Stimulated activated CD8-positive, alpha-beta memory T cell treated with anti-CD3 and anti-CD28 coated beads, Interleukin-2, amount 100 ng/mL, for 48 hours (primary cell): ENCODE measurements around the gene GALP.
"Not testable (repeated sequence)": the region's sequence is repeated elsewhere in the genome, so short reads cannot be mapped to it uniquely, and the experiment has no call there.

ENCODE experiments used
- DNase-seq, 2 donors: peaks; one replicate each; pipeline ENCODE4 v3.0.0-alpha.2; 2020; ENCODE audit warnings: low read depth in 2 of 2

Gene GALP

DNA sequence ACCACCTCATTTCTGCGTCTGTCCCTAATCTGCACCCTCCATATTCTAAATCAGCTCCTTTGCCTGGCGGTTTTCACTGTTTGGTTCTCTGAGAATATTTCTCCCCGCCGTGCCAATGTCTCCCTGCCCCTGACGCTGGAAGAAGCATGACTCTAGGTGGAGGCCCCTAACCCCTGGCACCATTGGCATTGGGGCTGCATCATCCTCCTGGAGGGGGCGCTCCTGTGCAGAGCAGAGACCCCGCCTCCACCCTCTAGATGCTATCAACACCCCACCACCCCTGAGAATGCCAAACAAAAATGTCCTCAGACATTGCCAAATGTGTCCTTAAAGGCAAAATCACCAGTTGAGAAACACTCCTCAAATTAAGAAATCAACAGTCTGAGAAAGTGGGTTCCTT lies 15.3 kb downstream of the GALP start:
- DNase-seq, result no peak

DNA sequence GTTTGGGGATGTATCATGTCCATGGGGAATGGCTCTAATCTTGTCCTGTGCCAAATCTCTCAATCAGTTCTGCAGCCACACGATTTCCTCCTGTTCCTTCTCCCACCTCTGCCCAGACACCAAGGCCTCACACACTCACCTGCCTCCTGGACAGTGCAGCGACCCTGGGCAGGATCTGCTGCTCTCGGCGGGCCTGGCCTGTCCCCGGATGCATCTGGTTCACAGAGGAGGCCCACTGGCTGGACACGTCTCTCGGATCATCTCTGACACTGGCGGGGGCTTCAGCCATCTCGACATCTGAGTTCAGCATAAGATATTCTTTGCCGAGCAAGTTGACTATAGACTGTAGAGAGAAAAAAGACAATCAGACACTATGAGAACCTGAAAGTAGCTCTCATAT lies 15.9 kb downstream of the GALP start:
- DNase-seq, result no peak

- no peak for DNase-seq
Measured at GRCh38 chr19:56193981-56194640, 18.3 kb downstream of the GALP start.

- not testable (repeated sequence) for DNase-seq
Measured at GRCh38 chr19:56197646-56198045, 21.8 kb downstream of the GALP start, which contains the start of gene ZSCAN5B. TSS of gene ZSCAN5B (minus strand) at chr19:56197783. CDS start at chr19:56193052, 4,731 bp downstream.

DNA sequence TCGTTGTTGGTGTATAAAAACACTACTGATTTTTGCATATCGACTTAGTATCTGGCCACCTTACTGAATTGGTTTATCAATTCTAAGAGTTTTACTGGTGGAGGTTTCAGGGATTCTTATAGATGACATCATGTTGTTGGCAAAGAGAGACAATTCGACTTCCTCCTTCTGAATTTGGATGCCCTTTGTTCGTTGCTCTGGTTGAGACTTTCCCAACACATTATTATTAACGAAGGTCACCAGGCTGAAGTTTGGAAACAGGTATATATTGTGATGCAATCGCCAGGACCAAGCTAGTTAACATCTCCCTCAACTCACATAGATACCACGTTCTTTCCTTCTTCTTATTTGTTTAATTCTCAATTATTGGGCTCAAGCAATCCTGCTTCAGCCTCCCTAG lies 23.9 kb downstream of the GALP start:
- DNase-seq, result no peak

- no peak for DNase-seq
Measured at GRCh38 chr19:56201973-56202372, 26.2 kb downstream of the GALP start, which contains the start of gene ZSCAN5C. TSS of gene ZSCAN5C (plus strand) at chr19:56202273. CDS start at chr19:56205914, 3,641 bp downstream.

DNA sequence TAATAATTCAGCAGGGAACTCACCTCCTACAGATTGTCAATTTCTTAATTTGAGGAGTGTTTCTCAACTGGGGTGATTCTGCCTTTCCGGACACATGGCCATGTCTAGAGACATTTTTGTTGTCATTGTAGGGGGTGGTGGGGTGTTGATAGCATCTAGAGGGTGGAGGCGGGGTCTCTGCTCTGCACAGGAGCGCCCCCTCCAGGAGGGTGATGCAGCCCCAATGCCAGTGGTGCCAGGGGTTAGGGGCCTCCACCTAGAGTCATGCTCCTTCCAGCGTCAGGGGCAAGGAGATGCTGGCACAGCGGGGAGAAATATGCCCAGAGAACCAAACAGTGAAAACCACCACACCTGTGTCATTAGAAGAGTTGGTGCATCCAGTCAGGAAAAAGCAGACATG lies 31.8 kb downstream of the GALP start:
- DNase-seq, result not testable (repeated sequence)

DNA sequence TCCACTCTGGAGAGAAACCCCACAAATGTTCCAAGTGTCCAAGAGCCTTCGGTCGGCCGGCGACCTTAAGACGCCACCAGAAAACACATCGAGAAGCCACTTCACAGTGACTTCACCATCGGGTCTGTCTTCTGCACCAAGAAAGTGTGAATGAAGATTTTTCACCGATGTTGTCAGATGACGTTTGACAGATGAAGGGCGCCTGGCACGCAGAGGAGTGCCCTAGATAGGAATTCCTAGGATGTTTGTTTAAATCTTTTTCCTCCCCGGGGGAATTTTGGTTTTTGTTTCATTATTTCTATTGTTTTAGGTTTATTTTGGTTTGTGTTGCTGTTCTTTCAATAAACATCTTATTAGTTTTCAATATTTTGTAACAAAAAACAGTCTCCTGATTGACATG lies 33.3 kb downstream of the GALP start:
- DNase-seq, result no peak

- not testable (repeated sequence) for DNase-seq
Measured at GRCh38 chr19:56210036-56210435, 34.2 kb downstream of the GALP start.

- no peak for DNase-seq
Measured at GRCh38 chr19:56211718-56212117, 35.9 kb downstream of the GALP start.

DNA sequence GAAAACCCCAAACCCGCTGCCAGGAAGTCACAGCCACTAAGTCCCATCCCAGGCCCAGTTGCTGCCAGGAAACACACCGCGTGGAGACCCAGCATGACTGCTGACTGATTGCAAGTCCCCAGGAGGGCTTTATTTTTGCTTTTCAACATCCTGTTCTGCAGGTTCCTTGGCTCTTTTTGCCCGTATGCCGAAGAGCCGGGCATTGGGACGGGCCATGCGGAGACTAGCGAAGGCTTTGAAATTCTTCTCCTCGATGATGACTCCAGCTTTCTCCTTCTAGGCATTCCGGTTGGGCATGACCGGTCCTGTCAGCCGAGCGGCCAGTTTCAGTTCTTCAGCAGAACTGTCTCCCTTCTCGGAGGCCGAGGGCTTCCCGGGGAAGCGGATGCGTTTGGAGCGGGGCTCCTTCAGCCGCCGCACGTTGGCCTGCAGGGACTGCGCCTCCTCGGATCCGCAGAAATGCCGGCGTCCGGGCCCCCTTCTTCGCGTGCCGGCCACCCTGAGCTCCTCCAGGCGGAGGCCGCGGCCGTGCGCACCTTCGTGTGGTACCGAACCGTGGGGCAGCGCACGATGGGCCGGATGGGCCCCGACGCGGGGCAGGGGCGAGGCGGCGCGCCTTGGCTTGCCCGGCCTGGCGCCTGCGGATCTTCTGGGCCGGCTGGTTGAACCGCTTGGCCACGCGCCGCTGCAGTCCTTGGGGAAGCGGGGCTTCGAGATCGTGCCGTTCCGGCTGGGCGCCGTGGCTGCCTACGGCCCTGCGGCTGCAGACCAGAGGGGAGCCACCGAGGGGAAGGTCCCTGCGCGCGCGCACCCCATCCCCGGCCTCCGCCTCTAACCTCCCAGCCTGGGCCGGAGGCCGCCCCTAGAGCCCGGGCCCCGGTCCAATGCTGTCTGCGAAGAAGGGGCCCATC lies 41.5 kb downstream of the GALP start:
- DNase-seq, result no peak

DNA sequence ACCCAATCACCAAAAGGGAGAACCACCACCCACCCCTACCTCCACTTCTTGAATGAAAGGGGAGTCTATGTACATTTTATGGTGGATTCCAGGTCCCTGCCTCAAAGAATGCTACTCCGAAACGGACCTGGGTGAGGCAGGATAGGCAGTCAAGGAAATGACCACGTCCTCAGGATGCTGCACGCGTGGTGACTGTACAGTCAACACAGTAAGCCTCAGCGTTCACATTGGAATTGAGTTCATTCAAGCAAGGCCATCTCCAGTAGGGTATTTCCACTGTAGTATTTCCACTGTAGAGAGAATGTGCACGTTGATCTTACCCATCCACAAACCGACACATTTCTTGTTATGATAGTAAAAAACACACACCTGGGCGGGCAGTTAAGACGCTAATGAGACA lies 43.2 kb downstream of the GALP start:
- no peak for DNase-seq

GRCh38 chr19:56221442-56221841 lies 45.6 kb downstream of the GALP start:
- not testable (repeated sequence) for DNase-seq

GRCh38 chr19:56221851-56222250 lies 46.0 kb downstream of the GALP start:
- DNase-seq, result no peak

DNA sequence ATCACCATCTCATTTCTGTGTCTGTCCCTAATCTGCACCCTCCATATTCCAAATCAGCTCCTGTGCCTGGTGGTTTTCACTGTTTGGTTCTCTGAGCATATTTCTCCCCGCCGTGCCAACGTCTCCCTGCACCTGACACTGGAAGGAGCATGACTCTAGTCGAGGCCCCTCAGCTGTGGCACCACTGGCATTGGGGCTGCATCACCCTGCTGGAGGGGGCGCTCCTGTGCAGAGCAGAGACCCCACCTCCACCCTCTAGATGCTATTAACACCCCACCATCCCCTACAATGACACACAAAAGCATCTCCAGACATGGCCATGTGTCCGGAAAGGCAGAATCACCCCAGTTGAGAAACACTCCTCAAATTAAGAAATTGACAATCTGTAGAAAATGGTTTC lies 47.1 kb downstream of the GALP start:
- no peak for DNase-seq

DNA sequence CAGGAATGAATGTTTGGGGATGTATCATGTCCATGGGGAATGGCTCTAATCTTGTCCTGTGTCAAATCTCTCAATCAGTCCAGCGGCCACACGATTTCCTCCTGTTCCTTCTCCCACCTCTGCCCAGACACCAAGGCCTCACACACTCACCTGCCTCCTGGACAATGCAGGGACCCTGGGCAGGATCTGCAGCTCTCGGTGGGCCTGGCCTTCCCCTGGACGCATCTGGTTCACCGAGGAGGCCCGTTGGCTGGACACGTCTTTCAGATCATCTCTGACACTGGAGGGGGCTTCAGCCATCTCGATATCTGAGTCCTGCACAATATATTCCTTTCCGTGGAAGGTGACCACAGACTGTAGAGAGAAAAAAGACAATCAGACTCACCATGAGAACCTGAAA lies 47.7 kb downstream of the GALP start:
- DNase-seq, result no peak
